GM12801 (cell line): ENCODE measurements around the gene SIRT4.

Experiments used
- TF ChIP-seq, protein P1 (sequence below): IDR thresholded peaks from one replicate; pipeline ENCODE4 v1.5.1; 2011; ENCODE audit warnings: control low read depth; ENCODE audit not compliant: insufficient read length; ENCODE audit errors: extremely low read depth

The SIRT4 gene

DNA sequence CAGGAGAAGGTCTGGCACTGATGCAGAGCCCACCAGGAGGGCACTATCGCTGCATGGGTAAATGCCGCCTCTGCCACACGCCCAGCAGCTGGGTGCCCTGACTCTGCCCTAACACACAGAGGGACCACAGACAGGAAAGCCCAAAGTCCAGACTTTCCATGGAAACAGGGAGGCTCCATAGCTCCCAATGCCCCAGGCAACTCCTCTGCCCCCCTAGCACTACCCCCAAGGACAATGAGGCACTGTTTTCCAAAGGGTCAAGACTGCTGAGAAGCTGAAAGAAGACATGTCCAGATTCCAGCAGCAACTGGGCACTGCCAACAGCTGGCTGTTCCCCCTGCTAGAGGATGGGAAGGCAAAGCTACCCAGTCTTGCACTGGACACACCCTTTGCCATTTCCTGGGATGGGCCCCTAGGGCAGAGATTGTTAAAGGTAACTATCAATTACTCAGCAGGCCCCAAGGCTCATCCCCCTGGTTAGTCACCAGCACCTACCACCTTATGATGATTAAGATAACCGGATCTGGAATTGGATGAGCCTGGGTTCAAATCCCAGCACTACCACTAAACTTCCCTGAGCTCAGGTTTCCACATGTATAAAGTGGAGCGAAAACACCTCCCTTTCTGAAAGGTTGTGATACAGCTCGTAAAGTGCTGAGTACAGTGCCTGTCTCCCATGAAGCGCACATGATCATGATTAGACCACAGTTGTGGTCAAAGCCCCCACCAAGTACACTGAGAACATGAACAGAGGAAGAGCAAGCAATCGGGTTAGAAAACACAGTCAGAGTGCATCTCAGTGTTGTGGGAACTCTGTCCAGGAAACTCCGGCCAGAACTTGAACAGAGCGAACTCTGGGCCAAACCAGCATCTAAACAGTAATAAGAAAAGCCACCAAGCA is 39.9 kb upstream of the SIRT4 start:
- TF ChIP-seq, protein P1, sequence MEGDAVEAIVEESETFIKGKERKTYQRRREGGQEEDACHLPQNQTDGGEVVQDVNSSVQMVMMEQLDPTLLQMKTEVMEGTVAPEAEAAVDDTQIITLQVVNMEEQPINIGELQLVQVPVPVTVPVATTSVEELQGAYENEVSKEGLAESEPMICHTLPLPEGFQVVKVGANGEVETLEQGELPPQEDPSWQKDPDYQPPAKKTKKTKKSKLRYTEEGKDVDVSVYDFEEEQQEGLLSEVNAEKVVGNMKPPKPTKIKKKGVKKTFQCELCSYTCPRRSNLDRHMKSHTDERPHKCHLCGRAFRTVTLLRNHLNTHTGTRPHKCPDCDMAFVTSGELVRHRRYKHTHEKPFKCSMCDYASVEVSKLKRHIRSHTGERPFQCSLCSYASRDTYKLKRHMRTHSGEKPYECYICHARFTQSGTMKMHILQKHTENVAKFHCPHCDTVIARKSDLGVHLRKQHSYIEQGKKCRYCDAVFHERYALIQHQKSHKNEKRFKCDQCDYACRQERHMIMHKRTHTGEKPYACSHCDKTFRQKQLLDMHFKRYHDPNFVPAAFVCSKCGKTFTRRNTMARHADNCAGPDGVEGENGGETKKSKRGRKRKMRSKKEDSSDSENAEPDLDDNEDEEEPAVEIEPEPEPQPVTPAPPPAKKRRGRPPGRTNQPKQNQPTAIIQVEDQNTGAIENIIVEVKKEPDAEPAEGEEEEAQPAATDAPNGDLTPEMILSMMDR, result no peak

DNA sequence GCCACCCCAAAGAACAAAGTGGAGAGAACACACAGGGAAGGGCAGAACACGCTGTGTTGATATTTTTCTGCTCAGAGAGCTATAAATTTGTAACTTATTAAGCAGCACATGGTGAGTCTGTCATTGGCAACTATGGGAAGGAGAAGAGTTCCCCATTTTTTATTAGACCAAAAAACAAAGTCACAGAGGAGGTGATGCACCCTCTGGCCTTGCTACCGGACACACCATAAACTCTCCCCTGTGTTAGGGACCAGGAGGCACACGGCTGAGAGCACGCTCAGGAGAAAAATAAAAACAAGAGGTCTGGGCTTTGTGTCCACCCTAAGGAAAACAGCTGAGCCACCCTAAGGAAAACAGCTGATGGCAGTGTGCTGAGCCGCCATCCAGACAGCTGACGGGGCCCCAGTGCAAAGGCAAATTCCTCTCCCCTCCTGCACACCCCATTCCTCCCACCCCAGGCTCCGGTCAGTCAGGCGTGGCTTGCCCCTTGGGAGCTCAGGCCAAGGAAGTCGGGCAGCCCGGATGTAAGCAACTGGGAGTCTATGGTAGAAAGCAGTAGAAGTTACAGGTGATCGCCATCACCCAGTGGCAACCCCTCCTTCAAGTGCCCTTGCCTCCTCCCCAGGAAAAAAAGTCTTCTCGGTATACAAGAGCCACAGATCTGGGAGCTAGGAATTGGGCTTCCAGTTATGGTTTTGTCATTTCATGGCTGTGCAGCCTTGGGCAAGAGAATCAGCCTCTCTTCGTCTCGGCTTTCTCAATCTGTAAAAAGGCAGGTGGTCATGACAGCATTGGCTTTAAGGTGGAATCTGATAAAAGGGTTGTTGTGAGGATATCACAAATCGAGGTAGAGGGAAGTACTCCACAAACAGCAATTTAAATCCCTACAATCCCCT is 39.0 kb upstream of the SIRT4 start:
- TF ChIP-seq, protein P1, result no peak

DNA sequence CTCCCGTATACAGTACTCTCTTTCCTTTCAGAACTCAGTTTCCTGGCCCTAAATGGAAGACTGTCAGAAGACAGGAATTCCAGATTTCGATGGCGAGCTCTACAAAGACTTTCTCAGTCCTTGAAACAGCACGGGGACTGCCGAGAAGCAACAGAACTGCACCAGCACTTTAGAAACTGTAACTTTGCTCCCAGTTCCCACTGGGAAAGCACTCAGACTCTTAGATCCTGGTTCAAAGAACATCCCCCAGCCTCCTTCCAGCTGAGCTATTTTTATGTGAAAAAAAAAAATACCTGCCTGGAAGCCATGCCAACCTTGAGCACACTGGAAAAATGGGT is 38.4 kb upstream of the SIRT4 start:
- TF ChIP-seq, protein P1, result no peak

DNA sequence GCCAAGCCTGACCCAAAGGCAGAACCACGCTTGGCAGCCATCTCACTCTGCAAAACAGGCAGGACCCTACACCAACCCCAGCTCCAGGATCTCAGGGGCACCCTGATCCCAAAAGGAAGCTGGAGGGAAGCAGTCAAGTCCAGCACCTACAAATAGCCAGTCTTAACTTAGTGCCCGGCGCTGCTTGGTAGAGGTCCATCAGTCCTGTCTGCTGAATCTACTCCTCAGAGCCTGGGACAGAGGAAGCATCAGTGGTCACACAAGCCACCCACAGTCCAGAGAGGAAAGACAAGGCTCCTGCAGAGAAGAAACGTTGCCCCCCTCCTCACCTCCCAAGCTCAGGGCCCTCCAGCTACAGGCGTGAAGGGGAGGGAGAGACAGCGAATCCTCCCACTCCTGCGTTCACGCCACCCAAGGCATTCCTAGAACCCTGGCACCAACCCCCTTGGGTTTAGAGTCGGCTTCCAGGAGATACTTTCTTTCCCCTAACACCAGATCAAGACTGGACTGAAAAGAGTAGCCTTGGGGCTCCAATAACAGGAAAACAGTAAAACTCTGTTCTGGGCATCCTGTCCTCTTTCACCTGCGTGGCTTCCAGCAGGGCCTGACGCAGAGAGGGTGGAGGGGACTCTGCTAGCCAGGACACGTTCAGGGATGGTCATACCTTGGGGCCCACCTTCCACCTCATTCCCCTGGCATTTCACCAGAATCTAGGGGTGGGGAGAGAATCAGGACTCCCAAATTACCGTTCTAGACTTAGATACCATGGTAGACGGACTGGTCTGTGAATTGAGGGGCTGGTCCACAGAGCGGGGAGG is 37.8 kb upstream of the SIRT4 start:
- TF ChIP-seq, protein P1, result no peak

DNA sequence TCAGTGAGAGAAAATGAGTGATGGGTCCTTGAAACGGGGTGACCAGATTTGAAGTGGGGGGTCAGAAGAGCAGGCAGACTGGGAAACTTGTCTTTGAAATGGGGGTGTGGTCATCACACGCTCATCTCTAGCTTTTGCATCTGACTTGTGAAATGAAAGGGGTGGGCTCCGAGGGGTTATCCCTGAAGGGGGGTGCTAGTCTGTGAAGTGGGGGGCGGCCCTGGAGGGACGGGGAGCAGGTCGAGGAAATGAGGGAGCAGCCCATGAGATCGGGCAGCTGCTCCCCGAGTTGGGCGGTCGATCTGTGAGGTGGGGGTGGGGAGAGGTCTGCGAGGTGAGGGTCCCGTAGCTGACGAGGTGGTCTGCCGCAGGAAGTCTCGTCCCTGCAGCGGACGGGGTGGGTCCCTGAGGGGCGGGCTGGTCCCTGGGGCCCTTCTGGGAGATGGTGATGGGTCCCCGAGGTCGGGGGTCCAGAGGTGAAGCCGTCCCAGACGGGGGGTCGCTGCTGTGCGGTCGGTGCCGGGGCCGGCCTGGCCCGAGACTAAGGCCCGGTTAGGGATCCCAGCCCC is 37.1 kb upstream of the SIRT4 start:
- TF ChIP-seq, protein P1, result no peak

DNA sequence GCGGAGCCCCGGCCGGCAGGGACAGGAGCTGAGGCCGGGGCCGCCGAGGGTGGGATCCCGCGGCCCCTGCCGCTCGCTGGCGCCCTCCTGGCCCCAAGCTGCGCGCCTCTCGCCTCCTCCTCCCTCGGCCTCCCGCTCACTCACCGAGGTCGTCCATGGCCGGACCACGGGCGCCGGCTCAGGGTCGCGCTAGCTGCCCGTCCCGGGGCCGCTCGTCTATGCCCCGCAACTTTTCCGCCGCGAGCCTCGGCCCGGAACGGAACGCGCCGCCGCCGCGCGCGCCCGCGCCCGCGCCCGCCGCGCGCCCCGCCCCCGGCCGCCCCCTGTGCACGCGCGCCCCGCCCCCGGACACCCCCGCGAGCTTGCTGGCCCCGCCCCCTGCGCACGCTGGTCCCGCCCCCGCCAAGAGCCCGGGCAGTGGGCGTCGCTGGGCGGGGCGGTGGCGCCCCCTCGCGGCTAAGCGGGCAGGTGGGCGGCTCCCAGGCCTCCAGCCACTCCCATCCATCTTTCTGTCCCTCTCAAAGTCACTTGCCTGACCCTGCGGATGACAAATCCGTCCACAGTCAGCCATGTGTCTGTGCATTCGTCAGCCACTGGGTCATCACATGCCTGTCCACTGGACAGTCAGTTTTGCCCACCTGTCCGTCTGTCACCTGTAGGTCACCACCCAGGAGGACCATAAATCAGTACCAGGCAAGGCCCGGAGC is 36.5 kb upstream of the SIRT4 start, which contains the start of gene PXN:
TSS of gene PXN (minus strand) at position 258 of the 707 bp plus-strand sequence. CDS start at position 157, 101 bp downstream.
- TF ChIP-seq, protein P1, result no peak
